ENCODE measurements around the gene ADH4. TPM values are rescaled to one million over a fixed set of nuclear protein-coding genes. Genes with fewer than 3 reads are reported as not detected.
"Not testable (repeated sequence)": the region's sequence is repeated elsewhere in the genome, so short reads cannot be mapped to it uniquely, and the experiment has no call there.

The ADH4 gene
- 1.2 TPM for total RNA-seq

GRCh38 chr4:99144070-99144469 is at the start of gene ADH4:
Gene ADH4, minus strand, starts transcription at chr4:99144297. Its CDS starts 75 bp downstream, at chr4:99144222.
- no peak for DNase-seq (ENCODE audit: low spot score)

GRCh38 chr4:99190336-99190735 is 46.2 kb upstream of the ADH4 start:
- no peak for DNase-seq (ENCODE audit: low spot score)

- not testable (repeated sequence) for DNase-seq (ENCODE audit: low spot score)
Measured at GRCh38 chr4:99189900-99190299, 45.8 kb upstream of the ADH4 start.

GRCh38 chr4:99186029-99186428 is 41.9 kb upstream of the ADH4 start:
- no peak for DNase-seq (ENCODE audit: low spot score)

GRCh38 chr4:99185581-99185980 is 41.5 kb upstream of the ADH4 start:
- DNase-seq (ENCODE audit: low spot score), result no peak

GRCh38 chr4:99180382-99181070 is 36.4 kb upstream of the ADH4 start:
- no peak for DNase-seq (ENCODE audit: low spot score)

- DNase-seq (ENCODE audit: low spot score), result no peak
Measured at GRCh38 chr4:99179626-99180025, 35.5 kb upstream of the ADH4 start.

- DNase-seq (ENCODE audit: low spot score), result no peak
Measured at GRCh38 chr4:99179178-99179577, 35.1 kb upstream of the ADH4 start.

GRCh38 chr4:99166544-99166943 is 22.4 kb upstream of the ADH4 start:
- no peak for DNase-seq (ENCODE audit: low spot score)

GRCh38 chr4:99165978-99166377 is 21.9 kb upstream of the ADH4 start:
- no peak for DNase-seq (ENCODE audit: low spot score)

GRCh38 chr4:99161373-99162099 is 17.4 kb upstream of the ADH4 start:
- DNase-seq (ENCODE audit: low spot score), result no peak

GRCh38 chr4:99159699-99160098 is 15.6 kb upstream of the ADH4 start:
- DNase-seq (ENCODE audit: low spot score), result no peak

GRCh38 chr4:99157478-99157935 is 13.4 kb upstream of the ADH4 start:
- DNase-seq (ENCODE audit: low spot score), result no peak

GRCh38 chr4:99156992-99157391 is 12.9 kb upstream of the ADH4 start:
- no peak for DNase-seq (ENCODE audit: low spot score)

- DNase-seq (ENCODE audit: low spot score), result no peak
Measured at GRCh38 chr4:99154658-99155342, 10.7 kb upstream of the ADH4 start.

- DNase-seq (ENCODE audit: low spot score), result no peak
Measured at GRCh38 chr4:99151995-99152394, 7.9 kb upstream of the ADH4 start.

- no peak for DNase-seq (ENCODE audit: low spot score)
Measured at GRCh38 chr4:99151452-99151851, 7.4 kb upstream of the ADH4 start.

- DNase-seq (ENCODE audit: low spot score), result no peak
Measured at GRCh38 chr4:99149426-99150019, 5.4 kb upstream of the ADH4 start.

GRCh38 chr4:99148550-99148949 is 4.5 kb upstream of the ADH4 start:
- DNase-seq (ENCODE audit: low spot score), result no peak

- DNase-seq (ENCODE audit: low spot score), result no peak
Measured at GRCh38 chr4:99144587-99144986, 490 bp upstream of the ADH4 start.

GRCh38 chr4:99136329-99136728 is 7.8 kb downstream of the ADH4 start:
- DNase-seq (ENCODE audit: low spot score), result no peak

GRCh38 chr4:99135541-99136162 is 8.4 kb downstream of the ADH4 start:
- DNase-seq (ENCODE audit: low spot score), result no peak

Measured in mucosa of gallbladder (tissue), 1 donor.